Midbrain (tissue), 1 donor: ENCODE results near the gene HSD3B2.

Source experiments
- DNase-seq: peaks from one replicate; lab custom pipeline; 2025; lab: John Stamatoyannopoulos, UW

HSD3B2 gene

GRCh38 chr1:119462964-119463363 lies 48.0 kb downstream of the HSD3B2 start:
- no peak for DNase-seq

GRCh38 chr1:119463569-119463968 lies 48.6 kb downstream of the HSD3B2 start:
- DNase-seq: no peak

GRCh38 chr1:119466445-119466844 lies 51.5 kb downstream of the HSD3B2 start:
- DNase-seq: no peak

- no peak for DNase-seq
Observed at GRCh38 chr1:119467219-119467618, 52.3 kb downstream of the HSD3B2 start.

GRCh38 chr1:119467857-119468668 lies 53.1 kb downstream of the HSD3B2 start:
- DNase-seq: no peak

GRCh38 chr1:119469741-119470140 lies 54.8 kb downstream of the HSD3B2 start:
- no peak for DNase-seq

GRCh38 chr1:119470377-119470776 lies 55.4 kb downstream of the HSD3B2 start:
- DNase-seq: no peak

GRCh38 chr1:119470958-119471357 lies 56.0 kb downstream of the HSD3B2 start:
- no peak for DNase-seq

GRCh38 chr1:119471566-119471965 lies 56.6 kb downstream of the HSD3B2 start:
- DNase-seq: no peak

GRCh38 chr1:119472080-119472818 lies 57.3 kb downstream of the HSD3B2 start:
- no peak for DNase-seq
